Muscle layer of colon (tissue), 2 donors: ENCODE results near the gene SLC4A2.

Experiments
- H3K27ac ChIP-seq: one replicate; pipeline ENCODE4 v1.7.0; 2013; ENCODE audit warnings: low read depth, mild to moderate bottlenecking, low read length, moderate library complexity
- H3K27me3 ChIP-seq, 2 donors: one replicate each; pipeline ENCODE4 v1.7.0; 2013; ENCODE audit warnings: low read length in 2 of 2, mild to moderate bottlenecking in 2 of 2; ENCODE audit not compliant: insufficient read depth in 2 of 2, control insufficient read depth in 1 of 2
- H3K36me3 ChIP-seq: one replicate; pipeline ENCODE4 v1.7.0; 2013; ENCODE audit warnings: mild to moderate bottlenecking, low read length; ENCODE audit not compliant: insufficient read depth
- H3K4me1 ChIP-seq: one replicate; pipeline ENCODE4 v1.7.0; 2013; ENCODE audit warnings: mild to moderate bottlenecking, low read length; ENCODE audit not compliant: insufficient read depth
- H3K4me3 ChIP-seq, 2 donors: one replicate each; pipeline ENCODE4 v1.7.0; 2013; ENCODE audit warnings: low read length in 2 of 2, low read depth in 1 of 2, mild to moderate bottlenecking in 1 of 2, moderate library complexity in 1 of 2
- H3K9ac ChIP-seq: one replicate; pipeline ENCODE4 v1.7.0; 2013; ENCODE audit warnings: low read length
- H3K9me3 ChIP-seq: one replicate; pipeline ENCODE4 v1.7.0; 2013; ENCODE audit warnings: mild to moderate bottlenecking, low read length
- donor health status: abdominal sarcoma.
- donor health status: Adenocarcinoma of cecum.

SLC4A2 gene

DNA sequence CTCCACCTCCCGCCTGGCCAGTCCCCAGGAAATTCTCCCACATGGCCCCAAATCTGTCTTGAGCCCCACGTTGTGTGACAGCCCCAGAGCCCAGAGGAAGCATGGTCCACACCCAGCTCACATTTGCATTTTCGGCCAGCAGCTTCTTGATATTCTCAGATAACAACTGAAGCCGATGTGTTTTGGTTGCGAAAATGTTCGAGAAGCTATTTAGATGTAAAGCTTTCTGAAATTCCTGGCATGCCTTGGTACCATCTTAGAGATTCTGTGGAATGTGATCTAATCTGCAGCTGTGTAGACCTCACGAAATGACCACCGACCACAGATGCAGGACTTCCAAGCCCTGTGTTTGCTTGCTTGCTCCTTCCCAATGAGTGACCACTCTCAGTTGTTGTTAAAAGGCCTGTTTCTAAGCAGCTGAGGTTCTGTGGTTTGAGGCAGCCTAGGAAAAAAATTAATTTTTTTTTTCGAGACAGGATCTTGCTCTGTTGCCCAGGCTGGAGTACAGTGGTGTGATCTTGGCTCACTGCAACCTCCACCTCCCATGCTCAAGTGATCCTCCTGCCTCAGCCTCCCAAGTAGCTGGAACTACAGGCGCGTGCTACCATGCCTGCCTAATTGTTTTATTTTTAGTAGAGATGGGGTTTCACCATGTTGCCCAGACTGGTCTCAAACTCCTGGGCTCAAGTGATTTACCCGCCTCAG lies 8.8 kb downstream of the SLC4A2 start:
- Histone ChIP-seq H3K4me1 (peaks cover 3% of the 10 kb centered on the region), H3K27me3 (no peaks in the 10 kb centered on the region), H3K27ac (no peak overlapping the region), H3K9me3 (no peaks in the 10 kb centered on the region), H3K36me3 (peaks cover 70% of the 10 kb centered on the region), H3K9ac (no peak overlapping the region), H3K4me3 (no peak overlapping the region)

DNA sequence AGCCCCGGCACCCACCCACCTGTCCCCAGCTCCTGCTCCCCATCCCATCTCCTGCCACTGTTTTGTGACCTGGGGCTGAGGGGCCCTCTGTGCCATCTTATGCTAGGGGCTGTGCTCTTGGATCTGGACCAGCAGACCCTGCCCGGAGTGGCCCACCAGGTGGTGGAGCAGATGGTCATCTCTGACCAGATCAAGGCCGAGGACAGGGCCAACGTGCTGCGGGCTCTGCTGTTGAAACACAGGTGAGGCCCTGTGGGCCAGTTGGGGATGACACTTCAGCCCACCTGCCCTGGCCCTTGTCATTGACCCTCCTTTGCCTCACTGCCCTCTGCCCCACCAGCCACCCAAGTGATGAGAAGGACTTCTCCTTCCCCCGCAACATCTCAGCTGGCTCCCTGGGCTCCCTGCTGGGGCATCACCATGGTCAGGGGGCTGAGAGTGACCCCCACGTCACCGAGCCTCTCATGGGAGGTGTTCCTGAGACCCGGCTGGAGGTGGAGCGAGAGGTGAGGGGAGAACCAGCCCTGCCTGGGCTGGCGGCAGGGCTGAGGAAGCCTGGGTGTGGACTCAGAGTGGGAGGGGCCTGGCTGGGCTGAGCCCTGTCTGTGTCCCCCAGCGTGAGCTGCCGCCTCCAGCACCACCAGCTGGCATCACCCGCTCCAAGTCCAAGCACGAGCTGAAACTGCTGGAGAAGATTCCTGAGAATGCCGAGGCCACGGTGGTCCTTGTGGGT lies 10.6 kb downstream of the SLC4A2 start:
- Histone ChIP-seq H3K36me3 (peaks cover 79% of the 10 kb centered on the region), H3K9ac (no peak overlapping the region), H3K27ac (no peak overlapping the region), H3K4me1 (no peaks in the 10 kb centered on the region), H3K9me3 (no peaks in the 10 kb centered on the region), H3K4me3 (no peak overlapping the region), H3K27me3 (no peaks in the 10 kb centered on the region)

DNA sequence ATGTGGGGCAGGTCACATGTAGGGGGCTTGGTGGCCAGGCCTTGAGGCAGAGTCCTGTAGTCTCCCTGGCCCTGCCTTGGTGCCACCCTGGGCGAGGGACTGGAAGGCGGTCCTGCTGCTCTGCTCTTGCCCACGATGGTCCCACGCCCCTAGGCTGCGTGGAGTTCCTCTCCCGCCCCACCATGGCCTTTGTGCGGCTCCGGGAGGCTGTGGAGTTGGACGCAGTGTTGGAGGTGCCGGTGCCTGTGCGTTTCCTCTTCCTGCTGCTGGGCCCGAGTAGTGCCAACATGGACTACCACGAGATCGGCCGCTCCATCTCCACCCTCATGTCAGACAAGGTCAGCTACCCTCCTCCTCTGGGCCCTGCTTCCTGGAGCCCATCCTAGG lies 11.2 kb downstream of the SLC4A2 start:
- H3K9me3 ChIP-seq = no peaks in the 10 kb centered on the region
- H3K36me3 ChIP-seq = peaks cover 79% of the 10 kb centered on the region
- no peak overlapping the region for H3K27ac ChIP-seq
- H3K4me3 ChIP-seq = no peak overlapping the region
- no peaks in the 10 kb centered on the region for H3K4me1 ChIP-seq
- no peaks in the 10 kb centered on the region for H3K27me3 ChIP-seq
- no peak overlapping the region for H3K9ac ChIP-seq

DNA sequence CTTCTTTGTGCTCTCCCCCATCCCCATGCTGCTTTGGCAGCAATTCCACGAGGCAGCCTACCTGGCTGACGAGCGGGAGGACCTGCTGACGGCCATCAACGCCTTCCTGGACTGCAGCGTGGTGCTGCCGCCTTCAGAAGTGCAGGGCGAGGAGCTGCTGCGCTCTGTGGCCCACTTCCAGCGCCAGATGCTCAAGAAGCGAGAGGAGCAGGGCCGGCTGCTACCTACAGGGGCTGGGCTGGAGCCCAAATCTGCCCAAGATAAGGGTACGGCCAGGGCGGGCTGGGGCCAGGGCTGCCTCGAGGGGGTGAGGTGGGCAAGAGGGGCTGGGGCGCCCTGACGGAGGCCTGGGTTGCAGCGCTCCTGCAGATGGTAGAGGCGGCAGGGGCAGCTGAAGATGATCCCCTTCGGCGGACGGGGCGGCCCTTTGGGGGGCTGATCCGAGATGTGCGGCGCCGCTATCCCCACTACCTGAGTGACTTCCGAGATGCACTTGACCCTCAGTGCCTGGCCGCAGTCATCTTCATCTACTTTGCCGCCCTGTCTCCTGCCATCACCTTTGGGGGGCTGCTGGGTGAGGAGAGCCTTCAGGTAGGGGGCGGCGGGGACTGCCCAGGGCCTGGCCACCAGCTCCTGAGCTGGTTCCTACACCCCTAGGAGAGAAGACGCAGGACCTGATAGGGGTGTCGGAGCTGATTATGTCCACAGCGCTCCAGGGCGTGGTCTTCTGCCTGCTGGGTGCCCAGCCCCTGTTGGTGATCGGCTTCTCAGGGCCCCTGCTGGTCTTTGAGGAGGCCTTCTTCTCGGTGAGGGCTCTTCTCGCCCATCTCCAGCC lies 11.9 kb downstream of the SLC4A2 start:
- Histone ChIP-seq H3K36me3 (peaks cover 79% of the 10 kb centered on the region), H3K9ac (no peak overlapping the region), H3K9me3 (no peaks in the 10 kb centered on the region), H3K4me3 (no peak overlapping the region), H3K4me1 (no peaks in the 10 kb centered on the region), H3K27ac (no peak overlapping the region), H3K27me3 (no peaks in the 10 kb centered on the region)

DNA sequence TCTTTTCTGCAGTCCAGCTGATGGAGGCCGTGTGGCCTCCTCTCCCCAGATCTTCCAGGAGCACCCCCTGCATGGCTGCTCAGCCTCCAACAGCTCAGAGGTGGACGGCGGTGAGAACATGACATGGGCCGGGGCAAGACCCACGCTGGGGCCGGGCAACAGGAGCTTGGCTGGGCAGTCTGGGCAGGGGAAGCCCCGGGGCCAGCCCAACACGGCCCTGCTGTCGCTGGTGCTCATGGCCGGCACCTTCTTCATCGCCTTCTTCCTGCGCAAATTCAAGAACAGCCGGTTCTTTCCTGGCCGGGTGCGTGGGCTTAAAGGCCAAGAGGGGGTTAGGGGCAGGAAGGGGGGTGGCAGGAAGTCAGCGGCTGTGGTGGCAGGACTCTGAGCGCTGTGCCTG lies 14.6 kb downstream of the SLC4A2 start:
- peaks cover 61% of the 10 kb centered on the region for H3K36me3 ChIP-seq
- H3K27me3 ChIP-seq = no peaks in the 10 kb centered on the region
- H3K9ac ChIP-seq = no peak overlapping the region
- H3K27ac ChIP-seq = no peak overlapping the region
- H3K4me1 ChIP-seq = peaks cover 18% of the 10 kb centered on the region
- H3K4me3 ChIP-seq = no peak overlapping the region
- no peaks in the 10 kb centered on the region for H3K9me3 ChIP-seq

DNA sequence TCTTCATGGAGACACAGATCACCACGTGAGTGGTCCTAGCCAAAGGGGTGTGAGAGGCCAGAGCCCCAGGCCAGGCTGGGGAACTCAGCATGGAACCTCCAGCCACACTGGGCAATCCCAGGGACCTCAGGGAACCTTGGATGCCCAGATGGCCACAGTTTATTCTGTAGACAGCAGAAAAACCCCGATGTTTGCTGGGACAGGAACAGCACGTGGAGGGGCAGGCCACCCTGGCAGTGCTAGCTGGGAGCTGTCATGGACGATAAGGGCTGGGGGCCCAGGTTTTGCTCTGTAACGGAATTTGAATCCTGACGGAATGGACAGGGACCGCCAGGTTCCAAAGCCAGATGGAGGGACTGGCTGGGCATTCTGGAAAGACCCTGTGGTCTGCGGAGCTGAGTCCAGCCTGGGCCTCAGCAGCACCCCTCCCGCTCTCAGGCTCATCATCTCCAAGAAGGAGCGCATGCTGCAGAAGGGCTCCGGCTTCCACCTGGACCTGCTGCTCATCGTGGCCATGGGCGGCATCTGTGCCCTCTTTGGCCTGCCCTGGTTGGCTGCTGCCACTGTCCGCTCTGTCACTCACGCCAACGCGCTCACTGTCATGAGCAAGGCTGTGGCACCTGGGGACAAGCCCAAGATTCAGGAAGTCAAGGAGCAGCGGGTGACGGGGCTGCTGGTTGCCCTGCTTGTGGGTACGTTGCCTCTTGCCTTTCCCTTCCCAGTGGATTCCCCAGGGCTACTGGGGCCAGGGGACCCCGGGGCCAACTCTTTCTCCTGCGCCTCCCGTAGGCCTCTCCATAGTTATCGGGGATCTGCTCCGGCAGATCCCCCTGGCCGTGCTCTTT lies 15.7 kb downstream of the SLC4A2 start:
- Histone ChIP-seq H3K27ac (no peak overlapping the region), H3K9me3 (no peaks in the 10 kb centered on the region), H3K4me1 (peaks cover 28% of the 10 kb centered on the region), H3K36me3 (peaks cover 50% of the 10 kb centered on the region), H3K4me3 (no peak overlapping the region), H3K9ac (no peak overlapping the region), H3K27me3 (no peaks in the 10 kb centered on the region)

DNA sequence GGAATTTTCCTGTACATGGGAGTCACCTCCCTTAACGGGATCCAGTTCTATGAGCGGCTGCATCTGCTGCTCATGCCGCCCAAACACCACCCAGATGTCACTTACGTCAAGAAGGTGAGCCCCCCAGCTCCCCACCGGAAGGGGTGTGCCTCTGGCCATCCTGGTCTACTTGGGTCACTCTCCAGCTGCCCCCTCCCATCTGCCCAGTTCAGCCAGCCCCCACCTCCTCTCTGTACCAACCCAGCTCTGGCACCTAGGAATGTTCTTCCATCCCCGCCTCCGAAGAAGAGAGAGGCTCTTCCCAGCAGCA lies 16.2 kb downstream of the SLC4A2 start:
- peaks cover 28% of the 10 kb centered on the region for H3K4me1 ChIP-seq
- no peak overlapping the region for H3K27ac ChIP-seq
- H3K36me3 ChIP-seq = peaks cover 44% of the 10 kb centered on the region
- H3K4me3 ChIP-seq = no peak overlapping the region
- H3K9ac ChIP-seq = no peak overlapping the region
- H3K27me3 ChIP-seq = no peaks in the 10 kb centered on the region
- no peaks in the 10 kb centered on the region for H3K9me3 ChIP-seq

DNA sequence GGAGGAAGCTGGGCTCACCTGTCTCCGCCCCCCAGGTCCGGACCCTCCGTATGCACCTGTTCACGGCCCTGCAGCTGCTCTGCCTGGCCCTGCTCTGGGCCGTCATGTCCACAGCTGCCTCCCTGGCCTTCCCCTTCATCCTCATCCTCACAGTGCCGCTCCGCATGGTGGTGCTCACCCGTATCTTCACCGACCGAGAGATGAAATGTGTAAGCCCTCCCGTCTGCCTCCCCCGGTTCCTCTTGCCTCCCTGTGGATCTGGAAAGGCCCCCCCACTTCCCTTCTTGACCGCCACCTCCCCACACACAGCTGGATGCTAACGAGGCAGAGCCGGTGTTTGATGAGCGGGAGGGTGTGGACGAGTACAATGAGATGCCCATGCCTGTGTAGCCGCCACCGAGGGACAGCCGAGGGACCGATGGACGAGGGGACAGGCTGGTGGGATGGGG lies 16.6 kb downstream of the SLC4A2 start:
- Histone ChIP-seq H3K36me3 (peaks cover 40% of the 10 kb centered on the region), H3K27me3 (no peaks in the 10 kb centered on the region), H3K27ac (no peak overlapping the region), H3K4me3 (no peak overlapping the region), H3K9me3 (no peaks in the 10 kb centered on the region), H3K4me1 (peaks cover 28% of the 10 kb centered on the region), H3K9ac (no peak overlapping the region)

DNA sequence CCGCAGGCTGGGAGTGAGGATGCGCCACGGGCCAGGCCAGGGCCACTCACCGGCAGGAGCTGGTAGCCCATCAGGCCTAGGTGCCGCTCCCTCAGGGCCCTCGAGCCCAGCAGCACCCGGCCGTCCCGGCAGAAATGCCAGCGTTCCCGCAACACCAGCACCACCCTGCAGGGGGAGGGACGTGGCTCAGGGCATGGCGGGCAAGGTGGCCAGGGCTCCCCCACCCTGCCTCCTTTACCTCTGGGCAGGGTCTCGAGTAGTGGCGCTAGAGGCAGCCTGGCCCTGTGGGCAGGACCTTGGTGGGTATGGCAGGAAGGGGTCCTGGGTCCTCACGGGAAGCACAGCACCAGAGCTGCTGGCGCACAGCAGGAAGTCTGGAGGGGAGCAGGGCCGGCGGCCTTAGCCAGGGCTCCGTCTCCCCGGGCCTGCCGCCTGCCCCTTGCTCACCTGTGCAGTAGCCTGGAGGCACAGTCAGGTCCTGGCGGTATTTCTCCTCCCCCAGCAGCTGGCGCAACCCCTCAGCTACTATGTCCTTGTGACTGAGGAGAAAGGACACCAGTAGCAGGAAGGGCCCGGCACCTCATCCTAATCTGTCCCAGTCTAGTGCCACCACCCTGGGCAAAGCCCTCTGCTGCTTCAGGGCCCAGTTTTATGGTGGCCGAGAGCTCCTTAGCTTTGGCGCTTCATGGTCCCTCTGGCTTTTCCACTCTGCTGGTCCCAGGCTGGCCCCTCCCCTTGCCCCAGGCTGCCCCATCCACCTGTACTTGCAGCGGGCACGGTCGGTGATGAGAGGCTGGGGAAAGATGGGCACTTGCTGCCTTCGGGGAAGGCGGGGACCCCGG lies 17.7 kb downstream of the SLC4A2 start:
- Histone ChIP-seq H3K27me3 (no peaks in the 10 kb centered on the region), H3K27ac (peak overlapping the region; percentile 24), H3K4me3 (no peak overlapping the region), H3K9ac (no peak overlapping the region), H3K4me1 (peaks cover 36% of the 10 kb centered on the region), H3K9me3 (no peaks in the 10 kb centered on the region), H3K36me3 (peaks cover 32% of the 10 kb centered on the region)

DNA sequence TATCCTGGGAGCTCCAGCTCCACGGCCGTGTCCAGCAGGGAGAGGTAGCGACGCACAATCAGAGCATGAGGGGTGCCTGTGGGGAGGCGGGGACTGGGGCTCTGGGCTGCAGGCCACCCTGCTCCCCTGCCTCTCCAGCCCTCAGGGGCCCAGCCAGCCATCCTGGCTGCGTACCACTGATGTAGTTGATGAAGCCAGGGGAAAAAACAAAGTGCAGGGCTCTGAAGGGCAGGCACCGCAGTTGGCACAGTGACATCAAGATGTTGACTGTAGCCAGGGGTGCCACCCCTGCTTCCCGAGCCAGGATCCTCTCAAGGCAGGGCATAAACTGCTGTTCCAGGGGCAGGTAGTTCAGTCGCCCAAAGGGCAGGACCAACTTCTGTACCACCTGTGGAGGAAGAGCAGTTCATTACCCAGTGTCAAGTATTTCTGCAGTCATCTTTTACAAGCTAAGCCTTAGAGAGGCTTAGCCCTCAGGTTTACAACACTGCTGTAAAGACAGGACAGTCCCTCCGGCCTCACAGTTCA lies 18.4 kb downstream of the SLC4A2 start:
- H3K9me3 ChIP-seq = no peaks in the 10 kb centered on the region
- no peak overlapping the region for H3K9ac ChIP-seq
- H3K4me3 ChIP-seq = no peak overlapping the region
- H3K4me1 ChIP-seq = peaks cover 43% of the 10 kb centered on the region
- H3K36me3 ChIP-seq = peaks cover 29% of the 10 kb centered on the region
- no peaks in the 10 kb centered on the region for H3K27me3 ChIP-seq
- peak overlapping the region; percentile 24 for H3K27ac ChIP-seq
